ENCODE results near the gene SLC35F3.

GRCh38 chr1:234083460-234083859 is 179.0 kb downstream of the SLC35F3 start:
- TF ChIP-seq CTCF (IDR thresholded peaks at IDR 0.05; ENCODE audit: poor library complexity, severe bottlenecking) (no peak), RAD21 (conservative IDR thresholded peaks at IDR 0.05) (peak; percentile 12), EP300 (conservative IDR thresholded peaks at IDR 0.05; ENCODE audit: poor library complexity, severe bottlenecking) (peak; percentile 70), POLR2AphosphoS5 (IDR thresholded peaks at IDR 0.05) (peak; percentile 41)
